ENCODE results near the gene WNT11. TPM values are rescaled to one million over a fixed set of nuclear protein-coding genes. Genes with fewer than 3 reads are reported as not detected.
A peak's percentile ranks its signal among the peaks of the same experiment; 100 is the strongest.

WNT11 gene
- polyA plus RNA-seq, 1 donor (not counting 4 experiments of a cell fraction or from before 2014, with no cell fraction given), result not detected

DNA sequence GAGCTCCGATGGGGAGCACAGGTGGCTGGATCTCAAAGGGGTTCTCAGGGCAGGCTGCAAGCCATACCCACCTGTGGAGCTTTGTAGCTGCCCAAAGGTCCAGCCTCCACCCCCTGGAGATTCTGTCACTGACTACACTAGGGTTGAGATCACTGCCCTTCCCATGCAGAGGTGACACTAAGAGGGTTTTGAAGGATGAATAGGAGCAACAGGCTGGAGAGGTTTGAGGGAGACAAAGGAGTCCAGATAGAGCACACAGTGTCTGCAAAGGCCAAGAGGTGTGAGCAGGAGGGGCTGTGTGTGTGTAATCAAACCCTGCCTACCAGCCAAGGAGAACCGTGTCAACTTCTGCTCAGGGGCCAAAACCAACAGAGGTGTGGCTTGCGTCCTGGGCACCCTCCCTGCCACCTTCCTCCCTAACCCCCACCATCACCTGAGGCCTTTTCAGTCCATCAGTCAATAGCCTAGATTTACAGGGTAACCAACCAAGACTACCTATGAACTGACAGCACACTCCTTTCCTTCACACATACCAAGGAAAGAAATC, 43.0 kb upstream of the WNT11 start:
- Histone ChIP-seq H3K27ac (ENCODE audit: control insufficient read depth, insufficient read depth, low read length) (no peak overlapping the region), H3K36me3 (ENCODE audit: control insufficient read depth in 2 of 2, extremely low read depth in 1 of 2, insufficient read depth in 2 of 2, low read length in 2 of 2) (no peaks in the 10 kb centered on the region), H3K4me1 (ENCODE audit: control insufficient read depth, extremely low read depth, insufficient read depth, low read length) (no peaks in the 10 kb centered on the region), H4K20me1 (ENCODE audit: control insufficient read depth, extremely low read depth, insufficient read depth, low read length) (no peaks in the 10 kb centered on the region), H3K79me2 (ENCODE audit: control insufficient read depth, insufficient read depth, low read length) (no peaks in the 10 kb centered on the region), H3K4me3 (ENCODE audit: control insufficient read depth in 2 of 3, extremely low read depth in 1 of 3, insufficient read depth in 2 of 3, low read depth in 1 of 3, low read length in 3 of 3) (no peak overlapping the region), H3K27me3 (ENCODE audit: control insufficient read depth, extremely low read depth, insufficient read depth, low read length) (peaks cover 14% of the 10 kb centered on the region), H3K4me2 (ENCODE audit: control insufficient read depth, extremely low read depth, insufficient read depth, low read depth, low read length) (no peak overlapping the region), H3K9ac (ENCODE audit: control insufficient read depth, extremely low read depth, insufficient read depth, low read length) (no peak overlapping the region), H3K9me3 (ENCODE audit: control insufficient read depth, low read depth, low read length) (peaks cover 3% of the 10 kb centered on the region), H3K9me1 (ENCODE audit: control insufficient read depth, extremely low read depth, insufficient read depth, low read length) (peaks cover 2% of the 10 kb centered on the region), H2AFZ (ENCODE audit: control insufficient read depth, low read length) (no peak overlapping the region)
- FAIRE-seq (no peak), DNase-seq (ENCODE audit: low read depth, low spot score) (no peak)
- TF ChIP-seq, protein P1, sequence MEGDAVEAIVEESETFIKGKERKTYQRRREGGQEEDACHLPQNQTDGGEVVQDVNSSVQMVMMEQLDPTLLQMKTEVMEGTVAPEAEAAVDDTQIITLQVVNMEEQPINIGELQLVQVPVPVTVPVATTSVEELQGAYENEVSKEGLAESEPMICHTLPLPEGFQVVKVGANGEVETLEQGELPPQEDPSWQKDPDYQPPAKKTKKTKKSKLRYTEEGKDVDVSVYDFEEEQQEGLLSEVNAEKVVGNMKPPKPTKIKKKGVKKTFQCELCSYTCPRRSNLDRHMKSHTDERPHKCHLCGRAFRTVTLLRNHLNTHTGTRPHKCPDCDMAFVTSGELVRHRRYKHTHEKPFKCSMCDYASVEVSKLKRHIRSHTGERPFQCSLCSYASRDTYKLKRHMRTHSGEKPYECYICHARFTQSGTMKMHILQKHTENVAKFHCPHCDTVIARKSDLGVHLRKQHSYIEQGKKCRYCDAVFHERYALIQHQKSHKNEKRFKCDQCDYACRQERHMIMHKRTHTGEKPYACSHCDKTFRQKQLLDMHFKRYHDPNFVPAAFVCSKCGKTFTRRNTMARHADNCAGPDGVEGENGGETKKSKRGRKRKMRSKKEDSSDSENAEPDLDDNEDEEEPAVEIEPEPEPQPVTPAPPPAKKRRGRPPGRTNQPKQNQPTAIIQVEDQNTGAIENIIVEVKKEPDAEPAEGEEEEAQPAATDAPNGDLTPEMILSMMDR (optimal IDR thresholded peaks at IDR 0.05 in 1 of 3, IDR thresholded peaks at IDR 0.05 in 1 of 3, conservative IDR thresholded peaks at IDR 0.05 in 1 of 3; ENCODE audit: extremely low read depth in 1 of 3, insufficient read depth in 2 of 3, low read length in 3 of 3), result no peak
- no peak for TF ChIP-seq EZH2 (IDR thresholded peaks at IDR 0.05; ENCODE audit: low read length)
- dilution Hi-C loops (cut with MboI; ENCODE audit: extremely low pct_ligation_motif_present, low sequenced_read_pairs), result no loop called here

DNA sequence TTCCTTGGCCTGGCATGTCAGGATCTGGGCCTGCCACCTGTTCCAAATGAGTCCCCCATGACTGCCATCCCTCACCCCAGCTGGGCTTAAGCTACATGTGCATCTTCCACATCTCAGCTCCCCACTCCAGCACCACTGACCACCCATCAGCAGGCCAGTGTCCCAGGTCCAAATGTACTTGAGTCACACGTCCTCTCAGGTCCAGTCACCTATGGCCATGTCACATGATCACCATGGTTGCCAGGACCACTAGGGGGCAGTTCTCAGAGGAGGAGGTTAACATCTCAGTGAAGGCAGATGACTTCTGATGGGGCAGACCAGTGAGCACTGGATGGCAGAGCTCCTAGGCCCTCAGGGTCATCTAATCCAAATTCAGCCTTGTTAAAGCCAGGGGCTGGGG, 41.9 kb upstream of the WNT11 start:
- H3K9ac ChIP-seq (ENCODE audit: control insufficient read depth, extremely low read depth, insufficient read depth, low read length), result no peak overlapping the region
- H3K27ac ChIP-seq (ENCODE audit: control insufficient read depth, insufficient read depth, low read length), result no peak overlapping the region
- H3K4me1 ChIP-seq (ENCODE audit: control insufficient read depth, extremely low read depth, insufficient read depth, low read length), result no peaks in the 10 kb centered on the region
- no peaks in the 10 kb centered on the region for H3K36me3 ChIP-seq (ENCODE audit: control insufficient read depth in 2 of 2, extremely low read depth in 1 of 2, insufficient read depth in 2 of 2, low read length in 2 of 2)
- peaks cover 21% of the 10 kb centered on the region for H3K27me3 ChIP-seq (ENCODE audit: control insufficient read depth, extremely low read depth, insufficient read depth, low read length)
- no peak overlapping the region for H2AFZ ChIP-seq (ENCODE audit: control insufficient read depth, low read length)
- no peaks in the 10 kb centered on the region for H4K20me1 ChIP-seq (ENCODE audit: control insufficient read depth, extremely low read depth, insufficient read depth, low read length)
- peaks cover 3% of the 10 kb centered on the region for H3K9me3 ChIP-seq (ENCODE audit: control insufficient read depth, low read depth, low read length)
- no peak for FAIRE-seq
- H3K4me3 ChIP-seq (ENCODE audit: control insufficient read depth in 2 of 3, extremely low read depth in 1 of 3, insufficient read depth in 2 of 3, low read depth in 1 of 3, low read length in 3 of 3), result no peak overlapping the region
- no peak overlapping the region for H3K4me2 ChIP-seq (ENCODE audit: control insufficient read depth, extremely low read depth, insufficient read depth, low read depth, low read length)
- TF ChIP-seq, protein P1 (optimal IDR thresholded peaks at IDR 0.05 in 1 of 3, IDR thresholded peaks at IDR 0.05 in 1 of 3, conservative IDR thresholded peaks at IDR 0.05 in 1 of 3; ENCODE audit: extremely low read depth in 1 of 3, insufficient read depth in 2 of 3, low read length in 3 of 3), result peak in 2 of 3 experiments; percentile 33 to 47
- no peak for TF ChIP-seq EZH2 (IDR thresholded peaks at IDR 0.05; ENCODE audit: low read length)
- dilution Hi-C loops (cut with MboI; ENCODE audit: extremely low pct_ligation_motif_present, low sequenced_read_pairs), result no loop called here
- H3K9me1 ChIP-seq (ENCODE audit: control insufficient read depth, extremely low read depth, insufficient read depth, low read length), result peaks cover 2% of the 10 kb centered on the region
- H3K79me2 ChIP-seq (ENCODE audit: control insufficient read depth, insufficient read depth, low read length), result no peaks in the 10 kb centered on the region
- no peak for DNase-seq (ENCODE audit: low read depth, low spot score)

All from keratinocyte (primary cell).